Keratinocyte (primary cell): ENCODE results near the gene TCN2.

Experiments used
- EZH2 ChIP-seq: IDR thresholded peaks from one replicate; pipeline ENCODE4 v1.6.1; 2012; ENCODE audit warnings: inconsistent platforms, mild to moderate bottlenecking, low read length, moderate library complexity
- TF ChIP-seq, protein P1 (sequence below), 3 experiments: IDR thresholded peaks in 1 of 3; conservative IDR thresholded peaks in 1 of 3; optimal IDR thresholded peaks in 1 of 3; 2 replicates in 2 of 3; 3 replicates in 1 of 3; pipeline versions ENCODE3 to v1.5.1; 2011; ENCODE audit warnings: low read length in 3 of 3, mild to moderate bottlenecking in 3 of 3, moderate library complexity in 2 of 3, control low read depth in 1 of 3, inconsistent platforms in 1 of 3; ENCODE audit not compliant: insufficient read depth in 2 of 3; ENCODE audit errors: extremely low read depth in 1 of 3

DNA sequence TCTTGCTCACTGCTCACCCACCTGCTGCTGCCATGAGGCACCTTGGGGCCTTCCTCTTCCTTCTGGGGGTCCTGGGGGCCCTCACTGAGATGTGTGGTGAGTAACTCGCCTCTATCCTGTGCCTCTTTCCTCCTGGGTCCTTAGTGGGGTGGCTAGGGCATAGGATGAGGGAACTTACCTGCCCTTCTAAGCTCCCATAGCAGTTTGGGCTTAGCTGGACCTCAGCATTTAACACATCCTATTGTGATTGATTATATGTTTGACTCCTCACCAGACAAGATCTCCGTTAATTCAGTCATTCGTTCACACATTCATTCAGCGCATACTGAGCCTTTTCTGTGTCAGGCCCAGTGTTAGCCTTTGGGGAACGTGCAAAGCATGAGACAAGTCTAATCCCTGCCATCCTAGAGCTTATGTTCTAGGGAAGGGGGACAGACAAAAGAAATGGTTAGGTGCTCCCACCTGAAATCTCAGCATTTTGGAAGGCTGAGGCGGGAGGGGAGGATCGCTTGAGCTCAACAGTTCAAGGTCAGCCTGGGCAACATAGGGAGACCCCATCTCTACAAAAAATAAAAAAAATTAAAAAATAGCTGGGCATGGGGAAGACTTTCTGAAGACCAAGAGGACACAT lies 441 bp downstream of the TCN2 start:
- TF ChIP-seq, protein P1, sequence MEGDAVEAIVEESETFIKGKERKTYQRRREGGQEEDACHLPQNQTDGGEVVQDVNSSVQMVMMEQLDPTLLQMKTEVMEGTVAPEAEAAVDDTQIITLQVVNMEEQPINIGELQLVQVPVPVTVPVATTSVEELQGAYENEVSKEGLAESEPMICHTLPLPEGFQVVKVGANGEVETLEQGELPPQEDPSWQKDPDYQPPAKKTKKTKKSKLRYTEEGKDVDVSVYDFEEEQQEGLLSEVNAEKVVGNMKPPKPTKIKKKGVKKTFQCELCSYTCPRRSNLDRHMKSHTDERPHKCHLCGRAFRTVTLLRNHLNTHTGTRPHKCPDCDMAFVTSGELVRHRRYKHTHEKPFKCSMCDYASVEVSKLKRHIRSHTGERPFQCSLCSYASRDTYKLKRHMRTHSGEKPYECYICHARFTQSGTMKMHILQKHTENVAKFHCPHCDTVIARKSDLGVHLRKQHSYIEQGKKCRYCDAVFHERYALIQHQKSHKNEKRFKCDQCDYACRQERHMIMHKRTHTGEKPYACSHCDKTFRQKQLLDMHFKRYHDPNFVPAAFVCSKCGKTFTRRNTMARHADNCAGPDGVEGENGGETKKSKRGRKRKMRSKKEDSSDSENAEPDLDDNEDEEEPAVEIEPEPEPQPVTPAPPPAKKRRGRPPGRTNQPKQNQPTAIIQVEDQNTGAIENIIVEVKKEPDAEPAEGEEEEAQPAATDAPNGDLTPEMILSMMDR (optimal IDR thresholded peaks at IDR 0.05 in 1 of 3, IDR thresholded peaks at IDR 0.05 in 1 of 3, conservative IDR thresholded peaks at IDR 0.05 in 1 of 3; ENCODE audit: extremely low read depth in 1 of 3, insufficient read depth in 2 of 3, low read length in 3 of 3), result no peak
- TF ChIP-seq EZH2, result no peak
